ENCODE measurements around the gene SEMG1.

Gene SEMG1, protein sequence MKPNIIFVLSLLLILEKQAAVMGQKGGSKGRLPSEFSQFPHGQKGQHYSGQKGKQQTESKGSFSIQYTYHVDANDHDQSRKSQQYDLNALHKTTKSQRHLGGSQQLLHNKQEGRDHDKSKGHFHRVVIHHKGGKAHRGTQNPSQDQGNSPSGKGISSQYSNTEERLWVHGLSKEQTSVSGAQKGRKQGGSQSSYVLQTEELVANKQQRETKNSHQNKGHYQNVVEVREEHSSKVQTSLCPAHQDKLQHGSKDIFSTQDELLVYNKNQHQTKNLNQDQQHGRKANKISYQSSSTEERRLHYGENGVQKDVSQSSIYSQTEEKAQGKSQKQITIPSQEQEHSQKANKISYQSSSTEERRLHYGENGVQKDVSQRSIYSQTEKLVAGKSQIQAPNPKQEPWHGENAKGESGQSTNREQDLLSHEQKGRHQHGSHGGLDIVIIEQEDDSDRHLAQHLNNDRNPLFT

DNA sequence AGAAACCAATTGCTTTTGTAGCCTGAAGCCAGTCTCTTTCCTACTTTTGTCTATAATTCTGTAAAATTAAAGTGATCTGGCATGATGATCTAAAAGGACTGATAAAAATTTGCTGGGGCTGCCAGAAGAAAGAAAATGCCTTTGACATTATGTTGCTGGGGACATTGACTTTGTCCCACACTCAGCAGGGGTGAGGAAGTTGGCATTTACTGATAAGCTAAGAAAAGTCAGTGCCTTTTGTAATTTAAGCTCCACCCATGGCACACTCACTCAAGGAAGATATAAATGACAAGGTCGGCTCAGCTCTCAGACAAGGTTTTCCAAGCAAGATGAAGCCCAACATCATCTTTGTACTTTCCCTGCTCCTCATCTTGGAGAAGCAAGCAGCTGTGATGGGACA is at the start of gene SEMG1:
TSS of gene SEMG1 (plus strand) at position 309 of the 400 bp plus-strand sequence. CDS start at position 330, 21 bp downstream.
- DNase-seq, result no peak

DNA sequence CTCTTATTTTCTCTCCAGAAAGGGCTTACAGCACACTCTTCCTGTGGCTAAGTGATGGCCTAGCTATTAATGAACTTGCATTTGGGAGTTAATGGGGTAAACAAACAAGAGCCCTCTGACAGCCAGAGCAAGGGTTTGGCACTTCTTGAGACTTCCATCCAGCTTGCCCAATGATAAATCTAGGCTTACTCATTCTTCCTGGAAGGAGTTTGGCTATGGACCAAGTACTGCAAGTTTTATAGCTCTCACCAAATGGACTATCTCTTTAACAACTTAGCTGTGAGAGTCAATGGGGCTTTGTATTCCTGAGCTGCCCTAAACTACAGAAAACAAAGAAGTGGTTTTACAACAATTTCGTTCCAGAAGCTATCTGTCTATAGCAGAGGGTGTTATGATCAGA is 48.9 kb upstream of the SEMG1 start:
- no peak for DNase-seq

DNA sequence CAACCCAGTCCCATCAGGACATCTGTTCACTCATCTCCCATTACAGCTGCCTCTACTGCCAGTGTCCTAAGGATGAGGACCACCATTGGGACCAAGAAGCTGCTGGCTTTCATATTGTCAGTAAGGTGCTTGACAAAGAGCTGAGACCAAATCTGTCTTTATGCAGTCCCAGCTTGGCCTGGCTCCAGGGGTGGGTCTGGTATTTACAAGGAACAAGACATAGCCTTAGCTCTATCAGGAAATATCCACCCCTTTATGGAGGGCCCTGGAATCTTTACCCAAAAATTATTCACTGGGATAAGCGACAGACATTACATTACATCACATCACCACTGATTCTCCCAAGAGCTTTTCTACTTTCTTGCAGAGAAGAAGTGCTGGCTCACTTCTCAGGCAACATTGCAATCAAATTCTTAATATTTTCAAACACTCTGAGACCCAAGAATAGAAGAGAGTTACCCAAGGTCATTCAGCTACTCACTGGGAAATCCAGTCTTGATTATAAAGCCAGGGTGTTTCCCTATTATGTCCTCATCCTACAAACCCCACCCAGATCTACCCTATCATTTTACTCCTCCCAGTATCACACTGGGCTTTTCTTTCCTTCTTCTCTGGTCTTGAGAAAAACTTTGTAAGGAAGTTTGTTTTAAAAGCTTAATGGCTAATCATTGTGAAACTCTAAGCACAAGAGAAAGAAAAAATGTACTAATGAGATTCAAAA is 43.6 kb upstream of the SEMG1 start:
- DNase-seq, result no peak

DNA sequence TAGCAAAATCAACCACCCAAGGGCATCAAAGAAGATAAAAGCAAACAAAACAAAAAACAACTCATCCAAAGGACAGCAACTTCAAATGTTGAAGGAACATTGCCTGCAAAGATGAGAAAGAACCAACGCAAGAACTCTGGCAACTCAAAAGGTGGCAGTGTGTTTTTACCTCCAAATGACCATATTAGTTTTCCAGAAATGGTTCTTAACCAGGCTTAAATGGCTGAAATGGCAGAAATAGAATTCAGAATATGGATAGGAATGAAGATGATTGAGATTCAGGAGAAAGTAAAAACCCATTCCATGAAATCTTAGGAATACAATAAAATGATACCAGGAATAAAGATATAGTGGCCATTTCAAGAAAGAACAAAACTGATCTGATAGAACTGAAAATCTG is 41.9 kb upstream of the SEMG1 start:
- DNase-seq, result no peak

DNA sequence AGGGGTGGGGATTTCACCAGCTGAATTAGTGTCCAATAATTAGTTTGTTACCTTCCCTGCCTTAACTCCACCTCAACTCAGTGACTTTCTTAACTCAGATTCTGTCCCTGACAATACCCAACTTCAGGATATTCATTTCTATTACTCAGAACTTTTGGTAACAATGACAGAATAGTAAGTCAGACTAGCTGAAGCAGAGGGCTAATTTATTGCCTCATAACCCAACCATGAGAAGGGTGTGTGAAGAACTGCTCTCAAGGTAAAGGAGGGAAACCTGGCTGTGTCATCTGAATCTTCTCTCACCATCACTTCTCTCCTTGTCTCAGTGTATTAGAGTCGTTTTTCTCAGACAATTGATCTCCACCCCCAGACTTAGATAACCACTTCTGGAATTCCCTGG is 33.3 kb upstream of the SEMG1 start:
- no peak for DNase-seq

DNA sequence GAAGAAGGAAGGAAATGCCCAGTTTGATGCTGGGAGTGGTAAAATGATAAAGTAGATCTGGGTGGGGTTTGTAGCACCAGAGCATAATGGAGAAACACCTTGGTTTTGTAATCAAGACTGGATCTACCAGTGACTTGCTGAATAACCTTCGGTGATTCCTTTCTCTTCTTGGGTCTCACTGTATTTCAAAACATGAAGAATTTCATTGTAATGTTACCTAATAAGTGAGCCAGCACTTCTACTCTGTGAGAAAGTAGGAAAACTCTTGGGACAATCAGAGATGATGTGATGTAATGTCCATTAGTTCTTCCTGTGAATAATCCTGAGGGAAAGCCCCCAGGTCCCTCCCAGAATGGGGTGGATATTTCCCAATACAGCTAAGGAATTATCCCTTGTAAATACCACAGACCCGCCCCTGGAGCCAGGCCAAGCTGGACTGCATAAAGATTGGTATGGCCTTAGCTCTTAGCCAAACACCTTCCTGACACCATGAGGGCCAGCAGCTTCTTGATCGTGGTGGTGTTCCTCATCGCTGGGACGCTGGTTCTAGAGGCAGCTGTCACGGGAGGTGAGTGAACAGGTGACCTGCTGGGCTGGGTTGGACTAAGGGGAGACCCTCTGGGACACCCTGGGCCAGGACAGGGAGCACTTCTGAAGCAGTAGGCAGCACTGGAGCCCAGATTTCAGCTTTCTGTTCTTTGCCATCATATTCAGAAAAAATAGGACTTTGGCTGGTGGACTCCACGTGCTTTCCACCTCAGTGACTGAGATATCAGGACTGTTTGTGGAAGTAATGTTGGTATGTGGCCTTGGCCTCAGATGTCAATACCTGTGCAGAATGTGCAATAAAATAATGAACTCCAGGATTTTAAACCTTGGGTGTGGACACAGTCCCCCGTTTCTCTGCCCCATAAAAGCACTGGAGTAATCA is 32.1 kb upstream of the SEMG1 start, which contains the start of gene PI3:
TSS of gene PI3 (plus strand) at position 469 of the 931 bp plus-strand sequence. CDS start at position 490, 21 bp downstream.
- no peak for DNase-seq

DNA sequence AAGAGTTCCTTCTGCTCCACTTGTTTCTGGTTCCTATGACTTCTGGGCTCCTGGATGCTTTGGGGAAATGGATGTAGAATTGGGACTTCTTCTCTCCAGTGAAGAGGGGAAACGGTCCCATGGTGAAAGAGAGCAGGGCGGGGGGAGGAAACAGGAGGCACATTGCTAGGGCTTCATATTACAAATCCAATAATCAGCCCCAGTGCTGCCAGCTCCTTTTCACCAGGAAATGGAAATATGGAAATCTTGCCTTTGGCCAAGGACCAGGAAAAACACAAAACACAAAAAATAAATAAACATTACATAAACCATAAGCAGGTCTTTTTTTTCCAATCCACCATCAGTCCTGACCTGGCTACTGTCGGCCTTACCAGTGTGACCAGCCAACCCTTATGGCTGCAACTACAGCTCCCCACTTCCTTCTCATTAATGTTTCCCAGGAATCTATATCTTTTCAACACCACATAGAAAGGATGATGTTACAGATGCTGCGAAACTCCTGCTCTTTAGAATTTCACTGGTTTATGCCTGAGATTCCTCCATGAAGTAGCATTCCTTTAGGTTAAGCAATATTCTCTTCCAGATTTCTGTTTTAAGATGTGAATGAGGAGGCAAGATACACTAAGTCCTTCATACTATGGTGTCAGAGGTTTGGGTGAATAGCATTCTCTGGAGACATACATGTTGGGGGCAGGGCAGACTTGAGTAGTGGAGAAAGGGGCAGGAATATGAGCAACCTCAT is 30.1 kb upstream of the SEMG1 start:
- no peak for DNase-seq

DNA sequence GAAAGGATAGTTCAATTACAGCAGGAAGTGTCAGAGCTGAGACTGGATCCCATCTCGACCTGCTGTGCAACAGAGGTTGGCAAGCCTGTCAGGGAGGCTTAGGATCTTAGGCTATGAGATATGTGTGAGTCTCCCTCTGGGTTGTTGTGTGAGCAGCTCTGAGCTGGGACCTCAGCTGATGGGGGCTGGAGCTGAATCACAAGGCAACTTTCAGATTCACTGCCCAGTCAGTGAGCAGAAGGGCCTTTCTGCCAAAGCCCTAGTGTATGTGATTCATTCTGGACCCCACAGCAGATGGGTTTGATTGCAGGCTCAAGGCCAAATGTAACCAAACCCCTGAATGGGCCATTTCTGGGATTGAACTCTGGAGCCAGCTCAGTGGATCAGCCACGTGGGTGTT is 27.7 kb upstream of the SEMG1 start:
- DNase-seq, result no peak

DNA sequence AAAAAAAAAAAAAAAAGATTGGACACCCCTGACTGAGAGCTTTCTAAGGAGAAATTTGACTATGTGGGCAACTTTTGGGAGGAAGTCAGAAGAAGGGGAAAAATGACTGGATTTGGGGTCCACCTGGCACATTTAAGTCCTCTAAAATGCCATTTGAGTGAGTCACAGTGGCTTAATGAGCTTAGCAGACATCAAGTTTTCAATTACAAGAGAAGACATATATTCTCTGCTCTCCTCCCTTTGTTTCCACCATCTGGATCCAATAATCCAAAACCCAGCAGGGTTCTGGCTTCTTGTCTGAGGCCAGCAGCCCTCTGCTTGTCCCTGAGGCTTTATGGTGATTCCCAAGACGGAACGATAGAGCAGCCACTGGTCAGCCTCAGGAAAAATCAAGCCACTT is 25.2 kb upstream of the SEMG1 start:
- DNase-seq, result no peak

DNA sequence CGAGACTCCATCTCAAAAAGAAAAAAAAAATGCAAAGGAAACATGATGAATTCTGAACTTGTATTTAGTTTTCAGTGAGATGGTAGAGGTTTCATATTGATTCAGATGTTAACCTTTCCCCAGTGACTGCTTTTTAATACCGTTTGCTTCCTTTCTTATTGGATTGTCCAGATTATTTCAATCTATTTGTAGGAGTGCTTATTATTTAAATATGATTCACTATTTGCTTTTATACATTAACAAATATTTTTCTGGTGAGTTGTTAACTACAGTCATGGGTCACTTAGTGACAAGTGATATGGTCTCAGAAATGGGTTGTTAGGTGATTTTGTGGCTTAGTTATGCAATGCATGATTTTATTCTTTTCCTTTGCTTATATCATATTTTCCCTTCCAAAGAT is 23.7 kb upstream of the SEMG1 start:
- DNase-seq, result no peak

DNA sequence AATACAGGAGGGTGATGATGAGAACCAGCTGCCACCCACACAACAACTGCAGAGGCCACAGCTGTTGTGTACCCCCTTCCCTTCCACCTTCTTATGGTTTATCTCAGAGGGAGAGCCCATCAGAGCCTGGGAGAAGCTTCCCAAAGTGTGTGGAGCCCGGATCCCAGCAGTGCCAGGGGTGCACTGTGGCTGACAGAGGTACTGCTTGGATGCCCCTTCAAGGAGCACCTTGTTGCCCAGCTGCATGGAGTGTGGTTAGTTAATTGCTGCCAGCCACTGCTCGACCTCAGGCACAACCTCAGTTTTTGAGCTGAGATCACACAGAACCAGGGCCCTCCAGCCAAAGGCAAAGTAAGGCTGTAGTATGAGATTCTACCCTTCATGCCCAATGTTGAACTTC is 19.1 kb upstream of the SEMG1 start:
- DNase-seq, result no peak

DNA sequence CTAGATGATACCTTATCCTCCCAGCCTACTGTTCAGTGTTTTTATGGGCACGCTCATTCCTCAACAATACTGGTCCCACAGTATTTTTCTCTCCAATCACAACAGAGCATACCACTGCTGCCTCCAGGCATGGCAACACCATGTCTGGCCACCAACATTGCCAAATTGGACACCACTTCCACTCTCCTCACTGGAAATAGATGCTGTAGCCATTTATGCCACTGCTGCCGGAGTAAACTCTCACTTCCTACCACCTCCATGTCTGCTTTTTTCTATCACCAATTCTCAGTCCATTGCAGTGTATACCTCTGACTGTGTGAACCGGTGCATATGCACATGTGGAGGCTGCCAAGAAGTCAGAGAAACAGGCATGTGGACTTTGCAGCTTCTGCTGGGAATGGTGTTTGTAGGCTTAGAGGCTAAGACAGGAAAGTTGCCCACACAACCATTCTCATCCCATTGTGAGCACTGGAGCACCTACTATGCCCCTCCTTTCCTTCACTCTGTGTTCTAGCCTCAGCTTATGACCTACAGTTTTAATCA is 17.7 kb upstream of the SEMG1 start:
- no peak for DNase-seq

DNA sequence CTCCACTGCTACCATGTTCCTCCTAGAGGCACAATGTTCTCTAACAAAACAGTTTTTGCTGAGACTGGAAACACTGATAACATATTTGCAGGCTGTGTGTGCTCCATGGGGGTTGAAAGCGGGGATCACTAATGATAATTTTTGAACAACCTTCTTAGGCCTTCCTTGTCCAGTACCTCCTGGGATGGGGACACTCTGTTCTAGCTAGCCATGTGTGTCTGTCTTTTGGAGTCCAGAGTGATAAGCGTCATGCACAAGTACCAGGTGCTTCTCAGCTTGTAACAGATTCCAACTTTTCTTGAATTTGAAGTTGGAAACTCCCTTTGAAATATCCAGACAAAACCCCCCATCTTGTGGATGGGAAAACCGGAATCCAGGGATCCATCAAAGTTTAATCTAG is 17.0 kb upstream of the SEMG1 start:
- DNase-seq, result no peak

DNA sequence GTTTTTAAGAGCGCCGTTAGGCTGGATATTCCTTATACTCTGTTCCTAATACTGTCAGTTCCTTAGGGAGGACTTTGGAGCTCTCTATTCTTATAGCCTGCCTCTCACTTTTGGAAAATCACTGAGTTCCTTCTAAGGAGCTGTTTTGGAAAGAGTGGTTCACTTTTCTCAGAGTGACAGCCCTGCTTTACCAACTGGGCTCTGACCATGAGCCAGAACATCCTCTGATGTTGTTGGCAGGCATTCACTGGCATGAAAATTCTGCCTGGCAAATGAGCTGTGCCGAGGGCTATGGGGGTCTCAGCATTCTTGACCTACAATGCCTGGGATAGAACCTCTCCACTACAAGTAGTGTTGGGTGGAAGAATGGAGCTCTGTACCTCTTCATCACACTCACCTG is 14.9 kb upstream of the SEMG1 start:
- DNase-seq, result no peak

DNA sequence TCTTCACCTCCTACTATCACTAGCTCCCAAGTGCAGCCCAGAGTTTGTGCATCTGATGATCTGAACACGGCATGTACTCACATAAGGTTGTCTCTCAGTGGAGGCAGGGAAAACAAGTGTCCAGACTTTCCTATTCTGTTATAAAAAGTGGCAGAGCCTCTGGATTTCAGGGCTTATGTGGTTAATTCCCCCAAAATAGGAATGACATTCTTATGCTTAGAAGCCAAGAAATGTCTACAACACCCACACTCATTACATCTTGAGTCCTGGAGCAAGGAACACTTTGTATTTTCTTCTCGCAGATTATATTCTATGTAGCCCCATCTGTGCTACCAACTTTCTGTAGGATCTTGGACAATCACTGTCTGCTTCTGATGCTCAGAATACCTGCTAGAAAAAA is 13.5 kb upstream of the SEMG1 start:
- DNase-seq, result no peak

DNA sequence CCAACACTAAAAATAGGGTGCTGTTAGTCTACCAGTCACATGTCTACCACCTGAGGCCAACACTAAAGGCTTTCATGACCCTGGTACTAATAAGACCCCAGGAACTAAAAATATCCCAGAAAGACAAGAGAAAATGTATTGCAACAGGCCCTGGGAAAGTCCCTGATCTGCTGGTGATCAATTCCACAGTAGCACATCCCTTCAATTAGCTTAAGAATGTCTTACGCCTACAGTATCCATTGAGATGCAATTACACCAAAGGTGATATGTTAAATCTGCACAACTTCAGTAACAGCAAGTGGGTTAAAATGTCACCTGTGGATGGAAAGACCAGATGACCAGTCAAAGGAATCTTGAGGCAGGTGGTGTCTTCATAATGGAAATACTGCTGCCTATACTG is 3.1 kb downstream of the SEMG1 start:
- no peak for DNase-seq

DNA sequence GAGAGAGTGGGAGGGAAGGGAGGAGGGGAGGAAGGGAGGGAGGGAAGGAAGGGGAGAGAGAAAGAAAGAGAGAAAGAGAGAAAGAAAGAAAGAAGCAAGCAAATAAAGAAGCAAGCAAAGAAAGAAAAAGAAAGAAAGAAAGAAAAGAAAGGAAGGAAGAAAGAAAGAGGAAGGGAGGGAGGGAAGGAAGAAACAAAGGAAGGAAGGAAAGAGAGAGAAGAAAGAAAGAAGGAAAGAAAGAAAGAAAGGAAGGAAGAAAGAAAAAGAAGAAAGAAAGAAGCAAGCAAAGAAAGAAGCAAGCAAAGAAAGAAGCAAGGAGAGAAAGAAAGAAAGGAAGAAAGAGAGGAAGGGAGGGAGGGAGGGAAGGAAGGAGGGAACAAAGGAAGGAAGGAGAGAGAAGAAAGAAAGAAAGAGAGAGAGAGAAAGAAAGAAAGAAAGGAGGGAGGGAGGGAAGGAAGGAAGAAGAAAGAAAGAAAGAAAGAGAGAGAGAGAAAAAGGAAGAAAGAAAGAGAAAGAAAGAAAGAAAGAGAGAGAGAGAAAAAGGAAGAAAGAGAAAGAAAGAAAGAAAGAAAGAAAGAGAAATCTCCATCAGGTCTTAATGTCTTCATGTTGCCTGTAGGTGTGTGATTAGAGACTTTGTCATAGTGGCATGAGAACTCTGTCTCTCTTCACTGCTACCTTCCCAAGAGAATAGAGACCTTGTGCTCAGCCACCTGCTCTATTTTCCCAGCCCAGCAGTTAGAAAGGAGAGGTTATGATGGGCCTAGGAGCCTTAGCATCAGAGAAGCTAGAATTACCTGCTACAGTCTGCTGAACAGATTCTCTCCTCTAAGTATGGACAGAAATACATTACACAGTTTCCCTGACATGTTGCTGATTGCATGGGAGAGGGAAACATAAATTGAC is 5.0 kb downstream of the SEMG1 start:
- no peak for DNase-seq

DNA sequence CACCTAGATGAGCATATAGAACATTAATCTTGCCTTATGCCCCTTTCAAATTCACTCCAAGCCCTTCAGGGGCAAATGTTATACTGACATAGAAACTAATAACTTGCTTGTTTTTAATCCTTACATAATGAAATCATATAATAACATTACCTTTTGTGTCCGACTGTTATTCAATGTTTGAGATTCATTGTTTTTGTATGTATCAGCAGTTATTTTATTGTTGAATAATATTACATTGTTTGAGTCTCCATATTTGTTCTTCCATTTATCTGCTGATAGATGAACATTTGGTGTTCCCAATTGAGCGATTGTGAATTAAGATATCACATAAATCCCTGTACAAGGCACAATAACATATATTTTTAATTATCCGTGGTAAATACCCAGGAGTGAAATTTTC is 6.0 kb downstream of the SEMG1 start:
- no peak for DNase-seq

DNA sequence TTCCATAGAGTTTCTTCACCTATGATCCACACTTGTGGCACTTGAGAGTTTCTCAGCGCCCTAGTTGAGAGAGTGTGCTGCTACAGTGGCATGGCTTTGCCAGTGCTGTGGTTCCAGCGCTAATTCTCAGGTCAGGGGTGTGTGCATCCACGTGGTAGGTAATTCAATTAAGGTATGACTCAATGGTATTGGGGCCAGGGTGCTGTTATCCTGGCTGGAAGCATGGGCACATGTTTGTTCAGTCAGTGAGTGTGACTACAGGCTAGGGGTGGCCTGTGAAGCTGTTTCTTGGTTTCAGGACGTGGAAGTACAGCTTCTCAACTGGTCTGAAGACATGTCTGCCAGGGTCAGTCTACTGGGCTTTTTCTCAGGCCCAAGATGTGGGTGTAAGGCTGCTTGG is 11.3 kb downstream of the SEMG1 start:
- no peak for DNase-seq

DNA sequence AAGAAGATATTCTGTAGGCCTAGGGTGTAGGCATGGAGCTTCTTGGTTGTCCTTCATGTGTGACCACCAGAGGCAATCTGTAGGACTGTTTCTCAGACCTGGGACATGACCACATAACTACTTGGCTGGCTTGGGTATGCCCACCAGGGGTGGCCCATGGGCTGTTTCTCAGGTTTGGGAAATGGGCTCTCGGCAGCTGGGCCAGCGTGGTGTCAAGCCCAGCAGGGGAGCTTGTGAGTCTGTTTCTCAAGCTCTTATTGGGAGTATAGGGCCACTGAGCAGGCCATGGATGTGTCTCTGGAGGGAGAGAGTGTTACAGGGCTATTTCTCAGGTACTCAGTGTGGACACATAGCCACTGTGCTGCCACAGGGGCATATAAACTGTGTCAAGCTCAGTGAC is 11.8 kb downstream of the SEMG1 start:
- no peak for DNase-seq

DNA sequence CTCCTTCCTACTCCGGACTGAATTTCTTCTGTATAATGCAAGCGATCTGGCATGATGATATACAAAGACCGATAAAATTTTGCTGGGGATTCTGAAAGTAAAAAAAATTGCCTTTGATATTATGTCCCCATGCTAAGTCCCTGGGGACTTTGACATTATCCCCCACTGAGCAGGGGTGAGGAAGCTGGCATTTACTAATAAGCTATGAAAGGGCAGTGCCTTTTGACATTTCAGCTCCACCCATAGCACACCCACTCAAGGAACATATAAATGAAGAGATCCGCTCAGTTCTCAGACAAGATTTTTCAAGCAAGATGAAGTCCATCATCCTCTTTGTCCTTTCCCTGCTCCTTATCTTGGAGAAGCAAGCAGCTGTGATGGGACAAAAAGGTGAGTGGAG is 14.2 kb downstream of the SEMG1 start, which contains the start of gene SEMG2:
TSS of gene SEMG2 (plus strand) at position 298 of the 400 bp plus-strand sequence. CDS start at position 315, 17 bp downstream.
- no peak for DNase-seq

All from NCI-H510A treated with DMSO at 0.1 percent for 48 hours (cell line).